ENCODE results near the gene TMBIM4.

DNA sequence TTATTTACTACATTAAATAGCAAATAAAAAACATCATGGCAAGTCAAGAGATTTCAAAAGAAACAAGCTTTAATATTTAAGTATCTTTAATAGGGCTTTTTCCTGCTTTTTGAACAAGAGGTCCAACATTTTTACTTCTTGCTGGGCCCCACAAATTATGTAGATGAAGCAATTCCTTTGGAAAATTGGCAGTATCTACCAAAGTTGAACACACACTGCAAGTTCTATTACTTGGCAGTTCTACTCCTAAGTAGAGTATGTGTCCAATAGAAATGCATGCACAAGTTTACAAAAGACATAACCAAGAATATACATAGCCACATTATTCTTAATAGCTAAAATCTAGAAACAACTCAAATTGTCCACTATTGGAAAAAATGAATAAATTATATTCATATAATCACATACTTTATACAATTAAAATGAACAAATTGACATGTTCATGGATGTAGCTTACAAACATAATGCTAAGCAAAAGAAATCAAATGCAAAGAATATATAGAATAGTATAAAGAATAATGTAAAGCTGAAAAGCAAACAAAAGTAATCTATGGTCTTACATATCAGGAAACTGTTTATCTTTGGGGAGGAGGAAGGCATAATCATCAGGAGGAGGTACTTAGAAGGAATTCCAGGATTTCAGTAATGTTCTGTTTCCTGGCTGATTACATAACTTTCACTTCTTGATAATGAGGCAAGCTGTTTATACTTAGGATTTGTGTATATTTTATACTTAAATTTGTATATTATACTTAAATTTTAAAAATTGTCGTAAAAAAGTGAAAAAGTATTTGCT, 6.5 kb upstream of the TMBIM4 start:
- TF ChIP-seq, protein P1, sequence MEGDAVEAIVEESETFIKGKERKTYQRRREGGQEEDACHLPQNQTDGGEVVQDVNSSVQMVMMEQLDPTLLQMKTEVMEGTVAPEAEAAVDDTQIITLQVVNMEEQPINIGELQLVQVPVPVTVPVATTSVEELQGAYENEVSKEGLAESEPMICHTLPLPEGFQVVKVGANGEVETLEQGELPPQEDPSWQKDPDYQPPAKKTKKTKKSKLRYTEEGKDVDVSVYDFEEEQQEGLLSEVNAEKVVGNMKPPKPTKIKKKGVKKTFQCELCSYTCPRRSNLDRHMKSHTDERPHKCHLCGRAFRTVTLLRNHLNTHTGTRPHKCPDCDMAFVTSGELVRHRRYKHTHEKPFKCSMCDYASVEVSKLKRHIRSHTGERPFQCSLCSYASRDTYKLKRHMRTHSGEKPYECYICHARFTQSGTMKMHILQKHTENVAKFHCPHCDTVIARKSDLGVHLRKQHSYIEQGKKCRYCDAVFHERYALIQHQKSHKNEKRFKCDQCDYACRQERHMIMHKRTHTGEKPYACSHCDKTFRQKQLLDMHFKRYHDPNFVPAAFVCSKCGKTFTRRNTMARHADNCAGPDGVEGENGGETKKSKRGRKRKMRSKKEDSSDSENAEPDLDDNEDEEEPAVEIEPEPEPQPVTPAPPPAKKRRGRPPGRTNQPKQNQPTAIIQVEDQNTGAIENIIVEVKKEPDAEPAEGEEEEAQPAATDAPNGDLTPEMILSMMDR (IDR thresholded peaks at IDR 0.05): no peak
- TF ChIP-seq POLR2A (IDR thresholded peaks at IDR 0.05): no peak

All from testis (tissue), 2 donors.